K562 (cell line): ENCODE measurements around the gene LY6G6C.

Source experiments
- ELF4 ChIP-seq: fragments of 450-650 bp; formaldehyde crosslinking; IDR thresholded peaks from 2 replicates; pipeline ENCODE4 v1.4.0; 2022; ENCODE audit warnings: missing genetic modification characterization
- EZH2 ChIP-seq: IDR thresholded peaks from 2 replicates; pipeline ENCODE4 v1.6.1; 2012; ENCODE audit warnings: low read depth, mild to moderate bottlenecking, inconsistent platforms, low read length, borderline replicate concordance
- HDAC2 ChIP-seq: fragments of 450-650 bp; IDR thresholded peaks from 2 replicates; pipeline ENCODE4 v1.6.1; 2016; ENCODE audit warnings: mild to moderate bottlenecking
- JUN ChIP-seq, 2 experiments: sonication (generic) in 1 of 2; formaldehyde crosslinking in 1 of 2; IDR thresholded peaks; 2 replicates each; pipeline versions ENCODE4 v1.6.1 to v1.8.0; 2012 to 2022; ENCODE audit warnings: borderline replicate concordance in 2 of 2, mild to moderate bottlenecking in 2 of 2, improper control_type of control experiment in 1 of 2, low read depth in 1 of 2, low read length in 1 of 2, missing genetic modification reagents in 1 of 2
- KAT7 ChIP-seq: sonication (generic); formaldehyde crosslinking; IDR thresholded peaks from 2 replicates; pipeline ENCODE4 v1.8.0; 2022; ENCODE audit warnings: missing genetic modification reagents, mild to moderate bottlenecking, borderline replicate concordance
- RAD21 ChIP-seq, 2 experiments: fragments of 250-450 bp in 1 of 2; fragments of 450-650 bp in 1 of 2; sonication (Bioruptor Pico) in 1 of 2; formaldehyde crosslinking in 1 of 2; IDR thresholded peaks in 1 of 2; conservative IDR thresholded peaks in 1 of 2; 2 replicates each; pipeline versions ENCODE4 v1.4.0 to v1.8.0; 2020 to 2022; ENCODE audit warnings: mild to moderate bottlenecking in 2 of 2, moderate library complexity in 1 of 2
- SIN3A ChIP-seq, 2 experiments: fragments of 150-350 bp in 1 of 2; IDR thresholded peaks; 2 replicates each; pipeline ENCODE4 v1.6.1; 2011 to 2016; ENCODE audit warnings: borderline replicate concordance in 2 of 2, low read depth in 2 of 2, low read length in 2 of 2, mild to moderate bottlenecking in 2 of 2, moderate library complexity in 2 of 2; ENCODE audit not compliant: control insufficient read depth in 1 of 2
- SMARCB1 ChIP-seq: IDR thresholded peaks from 2 replicates; pipeline ENCODE4 v1.6.1; 2011; ENCODE audit warnings: improper control_type of control experiment, low read depth; ENCODE audit not compliant: insufficient read length
- SMC3 ChIP-seq: conservative IDR thresholded peaks from 2 replicates; pipeline ENCODE4 v1.6.1; 2011; ENCODE audit warnings: low read depth, low read length, improper control_type of control experiment; ENCODE audit not compliant: insufficient read depth
- ZNF134 ChIP-seq: fragments of 250-450 bp; sonication (Bioruptor Pico); conservative IDR thresholded peaks from 2 replicates; pipeline ENCODE4 v1.4.0; 2020
- TF ChIP-seq, protein P1 (sequence below): IDR thresholded peaks from 3 replicates; pipeline ENCODE4 v1.6.1; 2011; ENCODE audit warnings: borderline replicate concordance, mild to moderate bottlenecking; ENCODE audit not compliant: insufficient read length, insufficient read depth
- TF ChIP-seq, protein P2 (sequence below), 3 experiments: IDR thresholded peaks in 2 of 3; conservative IDR thresholded peaks in 1 of 3; 2 replicates each; pipeline ENCODE4 v1.5.1; 2011 to 2012; ENCODE audit warnings: low read length in 3 of 3, mild to moderate bottlenecking in 3 of 3, control low read depth in 2 of 3, improper control_type of control experiment in 1 of 3, inconsistent platforms in 1 of 3, low read depth in 1 of 3, mixed read lengths in 1 of 3, moderate library complexity in 1 of 3; ENCODE audit not compliant: insufficient read depth in 2 of 3
- TF ChIP-seq, protein P3 (sequence below): fragments of 450-650 bp; IDR thresholded peaks from 2 replicates; pipeline ENCODE4 v1.6.1; 2016
- TF ChIP-seq, protein P4 (sequence below): sonication (generic); formaldehyde crosslinking; IDR thresholded peaks from 2 replicates; pipeline ENCODE4 v1.9.0; 2022; ENCODE audit warnings: mild to moderate bottlenecking, missing genetic modification reagents

DNA sequence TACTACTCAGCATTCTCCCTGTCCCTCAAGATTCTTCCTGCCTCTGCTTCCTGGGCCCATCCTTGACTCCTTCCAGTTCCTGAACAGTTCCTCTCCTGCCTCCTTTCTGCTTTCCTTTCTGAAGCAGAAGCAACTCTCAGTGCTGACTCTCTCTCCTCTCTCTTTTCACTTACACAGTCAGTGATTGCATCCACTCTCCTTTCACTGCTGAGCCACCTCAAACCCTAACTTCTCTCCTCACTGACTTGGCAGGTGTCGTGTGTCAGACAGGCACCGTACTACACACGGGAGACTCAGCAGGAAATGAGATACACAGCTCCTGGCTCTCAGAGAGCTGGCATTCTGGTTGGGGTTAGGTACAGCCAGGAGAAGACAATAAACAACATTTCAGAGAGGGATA, 24.0 kb downstream of the LY6G6C start:
- TF ChIP-seq EZH2 (no peak), HDAC2 (no peak), JUN (IDR thresholded peaks at IDR 0.05; ENCODE audit: borderline replicate concordance, low read depth, low read length) (no peak), JUN (CRISPR knock-in tag; IDR thresholded peaks at IDR 0.05; ENCODE audit: borderline replicate concordance) (no peak), RAD21 (CRISPR knock-in tag; conservative IDR thresholded peaks at IDR 0.05 in 1 of 2, IDR thresholded peaks at IDR 0.05 in 1 of 2) (no peak), ZNF134 (CRISPR knock-in tag) (no peak), SMARCB1 (no peak), SMC3 (no peak), KAT7 (CRISPR knock-in tag) (no peak), ELF4 (CRISPR knock-in tag) (no peak), SIN3A (IDR thresholded peaks at IDR 0.05; ENCODE audit: borderline replicate concordance in 2 of 2, control insufficient read depth in 1 of 2, low read depth in 2 of 2, low read length in 2 of 2) (no peak)
- TF ChIP-seq, protein P1, sequence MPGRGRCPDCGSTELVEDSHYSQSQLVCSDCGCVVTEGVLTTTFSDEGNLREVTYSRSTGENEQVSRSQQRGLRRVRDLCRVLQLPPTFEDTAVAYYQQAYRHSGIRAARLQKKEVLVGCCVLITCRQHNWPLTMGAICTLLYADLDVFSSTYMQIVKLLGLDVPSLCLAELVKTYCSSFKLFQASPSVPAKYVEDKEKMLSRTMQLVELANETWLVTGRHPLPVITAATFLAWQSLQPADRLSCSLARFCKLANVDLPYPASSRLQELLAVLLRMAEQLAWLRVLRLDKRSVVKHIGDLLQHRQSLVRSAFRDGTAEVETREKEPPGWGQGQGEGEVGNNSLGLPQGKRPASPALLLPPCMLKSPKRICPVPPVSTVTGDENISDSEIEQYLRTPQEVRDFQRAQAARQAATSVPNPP: no peak
- TF ChIP-seq, protein P2, sequence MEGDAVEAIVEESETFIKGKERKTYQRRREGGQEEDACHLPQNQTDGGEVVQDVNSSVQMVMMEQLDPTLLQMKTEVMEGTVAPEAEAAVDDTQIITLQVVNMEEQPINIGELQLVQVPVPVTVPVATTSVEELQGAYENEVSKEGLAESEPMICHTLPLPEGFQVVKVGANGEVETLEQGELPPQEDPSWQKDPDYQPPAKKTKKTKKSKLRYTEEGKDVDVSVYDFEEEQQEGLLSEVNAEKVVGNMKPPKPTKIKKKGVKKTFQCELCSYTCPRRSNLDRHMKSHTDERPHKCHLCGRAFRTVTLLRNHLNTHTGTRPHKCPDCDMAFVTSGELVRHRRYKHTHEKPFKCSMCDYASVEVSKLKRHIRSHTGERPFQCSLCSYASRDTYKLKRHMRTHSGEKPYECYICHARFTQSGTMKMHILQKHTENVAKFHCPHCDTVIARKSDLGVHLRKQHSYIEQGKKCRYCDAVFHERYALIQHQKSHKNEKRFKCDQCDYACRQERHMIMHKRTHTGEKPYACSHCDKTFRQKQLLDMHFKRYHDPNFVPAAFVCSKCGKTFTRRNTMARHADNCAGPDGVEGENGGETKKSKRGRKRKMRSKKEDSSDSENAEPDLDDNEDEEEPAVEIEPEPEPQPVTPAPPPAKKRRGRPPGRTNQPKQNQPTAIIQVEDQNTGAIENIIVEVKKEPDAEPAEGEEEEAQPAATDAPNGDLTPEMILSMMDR (IDR thresholded peaks at IDR 0.05 in 2 of 3, conservative IDR thresholded peaks at IDR 0.05 in 1 of 3; ENCODE audit: insufficient read depth in 2 of 3, low read depth in 1 of 3, low read length in 3 of 3): no peak
- TF ChIP-seq, protein P3, sequence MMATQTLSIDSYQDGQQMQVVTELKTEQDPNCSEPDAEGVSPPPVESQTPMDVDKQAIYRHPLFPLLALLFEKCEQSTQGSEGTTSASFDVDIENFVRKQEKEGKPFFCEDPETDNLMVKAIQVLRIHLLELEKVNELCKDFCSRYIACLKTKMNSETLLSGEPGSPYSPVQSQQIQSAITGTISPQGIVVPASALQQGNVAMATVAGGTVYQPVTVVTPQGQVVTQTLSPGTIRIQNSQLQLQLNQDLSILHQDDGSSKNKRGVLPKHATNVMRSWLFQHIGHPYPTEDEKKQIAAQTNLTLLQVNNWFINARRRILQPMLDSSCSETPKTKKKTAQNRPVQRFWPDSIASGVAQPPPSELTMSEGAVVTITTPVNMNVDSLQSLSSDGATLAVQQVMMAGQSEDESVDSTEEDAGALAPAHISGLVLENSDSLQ: no peak
- TF ChIP-seq, protein P4, sequence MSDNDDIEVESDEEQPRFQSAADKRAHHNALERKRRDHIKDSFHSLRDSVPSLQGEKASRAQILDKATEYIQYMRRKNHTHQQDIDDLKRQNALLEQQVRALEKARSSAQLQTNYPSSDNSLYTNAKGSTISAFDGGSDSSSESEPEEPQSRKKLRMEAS (CRISPR knock-in tag): no peak
